Measurements from ENCODE around the gene SEPTIN12. TPM values are rescaled to one million over a fixed set of nuclear protein-coding genes. Genes with fewer than 3 reads are reported as not detected.

The SEPTIN12 gene
- total and polyA plus RNA-seq, 2 of the 4 experiments (the other 2 are of a cell fraction) = not detected

DNA sequence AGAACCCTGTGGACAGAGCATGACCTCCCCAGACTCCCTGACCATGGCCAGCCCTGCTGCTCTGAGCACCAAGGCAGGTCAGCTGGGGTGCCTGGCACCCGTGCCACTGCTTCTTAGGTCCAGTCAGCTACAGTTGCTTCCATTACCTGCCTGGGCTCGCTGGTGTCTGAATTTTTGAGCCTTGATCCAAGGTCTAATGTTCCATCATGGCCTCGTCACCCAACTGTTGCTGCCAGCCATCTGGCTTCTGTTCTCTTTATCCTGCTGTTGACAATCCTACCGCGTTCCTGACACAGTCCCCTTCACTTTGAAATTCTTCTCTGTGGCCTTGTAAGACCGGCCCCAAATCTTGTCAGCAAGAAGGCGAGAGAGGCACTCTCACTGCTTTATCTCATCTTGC lies 42.3 kb upstream of the SEPTIN12 start:
- Histone ChIP-seq H3K9me3 (ENCODE audit: control insufficient read depth, insufficient read depth, low read length) (no peaks in the 10 kb centered on the region), H3K4me1 (ENCODE audit: control insufficient read depth, insufficient read depth, low read length) (no peaks in the 10 kb centered on the region), H3K14ac (replicated peaks; ENCODE audit: low read depth, low read length) (no peak overlapping the region), H3K79me1 (ENCODE audit: low read depth in 1 of 2, low read length in 2 of 2) (peaks cover 42 to 46% of the 10 kb centered on the region in 2 experiments), H4K8ac (ENCODE audit: low read depth in 2 of 2, low read length in 2 of 2) (no peak overlapping the region), H3K4me2 (ENCODE audit: low read depth, low read length) (no peak overlapping the region), H2BK120ac (ENCODE audit: low read depth, low read length) (no peak overlapping the region), H3K27me3 (ENCODE audit: control insufficient read depth, insufficient read depth, low read length) (no peaks in the 10 kb centered on the region), H3K9me1 (ENCODE audit: insufficient read depth, low read length) (no peaks in the 10 kb centered on the region), H2BK15ac (ENCODE audit: low read depth, low read length) (no peak overlapping the region), H4K91ac (ENCODE audit: insufficient read depth, low read depth, low read length) (no peak overlapping the region), H3K4me3 (ENCODE audit: insufficient read depth, low read depth, low read length) (no peak overlapping the region), H4K5ac (ENCODE audit: low read depth, low read length) (no peak overlapping the region), H3K27ac (ENCODE audit: insufficient read depth, low read length) (no peak overlapping the region), H2AFZ (replicated peaks; ENCODE audit: low read length, poor library complexity) (no peak overlapping the region), H2AK5ac (ENCODE audit: low read depth, low read length) (no peak overlapping the region), H2AK9ac (replicated peaks; ENCODE audit: low read depth, low read length, poor library complexity) (no peak overlapping the region), H3K18ac (ENCODE audit: low read depth, low read length) (no peak overlapping the region), H3K4ac (ENCODE audit: low read depth, low read length) (no peak overlapping the region), H3K56ac (ENCODE audit: extremely low read depth, insufficient read depth, low read length) (no peak overlapping the region), H2BK5ac (ENCODE audit: low read depth, low read length, poor library complexity, severe bottlenecking) (no peak overlapping the region), H3K23ac (ENCODE audit: low read depth, low read length) (no peak overlapping the region), H3K36me3 (ENCODE audit: control insufficient read depth, insufficient read depth, low read length) (peaks cover 71% of the 10 kb centered on the region), H3K9ac (ENCODE audit: low read depth, low read length) (no peak overlapping the region), H4K20me1 (ENCODE audit: insufficient read depth, low read length) (peaks cover 29% of the 10 kb centered on the region; the same call in 1 of the 2 replicates), H2BK20ac (ENCODE audit: low read depth, low read length) (no peak overlapping the region)
- intact Hi-C loops (cut with micrococcal nuclease) = no loop called here
- ATAC-seq (ENCODE audit: low read depth) (no peak), DNase-seq (no peak)
- POLR2A ChIA-PET (ENCODE audit: unreplicated experiment) = no interaction called here
- in situ Hi-C loops (cut with MboI; ENCODE audit: low sequenced_read_pairs) = no loop called here
- TF ChIP-seq CHD1 (IDR thresholded peaks at IDR 0.05; ENCODE audit: low read depth, low read length) (no peak), BHLHE40 (IDR thresholded peaks at IDR 0.05; ENCODE audit: low read depth, low read length) (no peak), RAD21 (IDR thresholded peaks at IDR 0.05; ENCODE audit: low read length) (no peak), RCOR1 (IDR thresholded peaks at IDR 0.05; ENCODE audit: insufficient replicate concordance, low read length) (no peak), CEBPB (IDR thresholded peaks at IDR 0.05; ENCODE audit: low read depth, low read length) (no peak), FOS (IDR thresholded peaks at IDR 0.05; ENCODE audit: low read depth, low read length) (no peak), NFE2L2 (IDR thresholded peaks at IDR 0.05; ENCODE audit: low read depth, low read length) (no peak)
- TF ChIP-seq, protein P1, sequence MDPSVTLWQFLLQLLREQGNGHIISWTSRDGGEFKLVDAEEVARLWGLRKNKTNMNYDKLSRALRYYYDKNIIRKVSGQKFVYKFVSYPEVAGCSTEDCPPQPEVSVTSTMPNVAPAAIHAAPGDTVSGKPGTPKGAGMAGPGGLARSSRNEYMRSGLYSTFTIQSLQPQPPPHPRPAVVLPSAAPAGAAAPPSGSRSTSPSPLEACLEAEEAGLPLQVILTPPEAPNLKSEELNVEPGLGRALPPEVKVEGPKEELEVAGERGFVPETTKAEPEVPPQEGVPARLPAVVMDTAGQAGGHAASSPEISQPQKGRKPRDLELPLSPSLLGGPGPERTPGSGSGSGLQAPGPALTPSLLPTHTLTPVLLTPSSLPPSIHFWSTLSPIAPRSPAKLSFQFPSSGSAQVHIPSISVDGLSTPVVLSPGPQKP (IDR thresholded peaks at IDR 0.05; ENCODE audit: borderline replicate concordance, low read depth, low read length) = no peak
- dilution Hi-C loops (cut with HindIII; ENCODE audit: low sequenced_read_pairs, unreplicated experiment) = no loop called here
- CTCF ChIA-PET = no interaction called here
- BruUV-seq (replicated peaks) = no TSS peak
- 92% methylated on average over 6 of the region's 7 CpGs; no CpG with 5 or more reads in 1 of the 2 experiments for WGBS, 2 experiments (ENCODE audit: extremely low coverage in 2 of 2, insufficient read length in 1 of 2)

Measured in IMR-90 (cell line).